Measurements from ENCODE around the gene ADSL.

DNA sequence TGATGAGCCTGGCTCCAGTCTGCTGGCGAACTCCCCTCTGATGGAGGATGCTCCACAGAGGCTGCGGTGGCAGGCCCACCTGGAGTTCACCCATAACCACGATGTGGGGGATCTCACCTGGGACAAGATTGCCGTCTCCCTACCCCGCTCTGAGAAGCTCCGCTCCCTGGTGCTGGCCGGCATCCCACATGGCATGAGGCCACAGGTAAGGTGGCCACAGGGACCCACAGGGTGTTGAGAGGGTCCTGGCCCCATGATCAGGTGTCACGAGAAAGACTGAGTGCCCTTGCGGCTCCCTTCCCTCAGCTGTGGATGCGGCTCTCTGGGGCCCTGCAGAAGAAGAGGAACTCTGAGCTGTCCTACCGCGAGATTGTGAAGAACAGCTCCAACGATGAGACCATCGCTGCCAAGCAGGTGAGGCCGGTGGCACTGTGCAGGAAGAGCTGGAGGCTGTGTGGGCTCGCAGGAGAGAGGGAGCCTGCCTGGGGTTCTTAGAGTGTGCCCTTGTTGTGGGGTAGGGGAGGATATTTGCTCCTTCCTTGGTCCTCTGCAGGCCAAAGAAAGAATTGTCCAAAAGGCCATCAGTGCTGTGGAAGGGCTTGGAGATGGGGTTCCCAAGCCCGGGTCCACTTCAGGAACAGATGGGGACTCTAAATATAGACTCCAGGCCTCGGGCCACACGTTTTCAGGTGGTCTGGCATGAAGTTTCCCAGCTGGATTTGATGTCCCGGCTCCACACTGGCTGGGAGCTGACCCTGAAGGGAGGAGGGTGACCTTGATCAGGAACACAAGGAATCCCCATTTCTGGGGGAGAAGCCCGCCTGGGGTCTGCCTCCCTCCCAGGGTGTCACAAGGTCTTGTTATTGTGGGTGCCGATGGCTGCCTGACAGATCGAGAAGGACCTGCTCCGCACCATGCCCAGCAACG, 58.2 kb downstream of the ADSL start:
- no peak for TF ChIP-seq GTF2F1 (IDR thresholded peaks at IDR 0.05; ENCODE audit: borderline replicate concordance, low read depth, low read length)
- TF ChIP-seq, protein P1, sequence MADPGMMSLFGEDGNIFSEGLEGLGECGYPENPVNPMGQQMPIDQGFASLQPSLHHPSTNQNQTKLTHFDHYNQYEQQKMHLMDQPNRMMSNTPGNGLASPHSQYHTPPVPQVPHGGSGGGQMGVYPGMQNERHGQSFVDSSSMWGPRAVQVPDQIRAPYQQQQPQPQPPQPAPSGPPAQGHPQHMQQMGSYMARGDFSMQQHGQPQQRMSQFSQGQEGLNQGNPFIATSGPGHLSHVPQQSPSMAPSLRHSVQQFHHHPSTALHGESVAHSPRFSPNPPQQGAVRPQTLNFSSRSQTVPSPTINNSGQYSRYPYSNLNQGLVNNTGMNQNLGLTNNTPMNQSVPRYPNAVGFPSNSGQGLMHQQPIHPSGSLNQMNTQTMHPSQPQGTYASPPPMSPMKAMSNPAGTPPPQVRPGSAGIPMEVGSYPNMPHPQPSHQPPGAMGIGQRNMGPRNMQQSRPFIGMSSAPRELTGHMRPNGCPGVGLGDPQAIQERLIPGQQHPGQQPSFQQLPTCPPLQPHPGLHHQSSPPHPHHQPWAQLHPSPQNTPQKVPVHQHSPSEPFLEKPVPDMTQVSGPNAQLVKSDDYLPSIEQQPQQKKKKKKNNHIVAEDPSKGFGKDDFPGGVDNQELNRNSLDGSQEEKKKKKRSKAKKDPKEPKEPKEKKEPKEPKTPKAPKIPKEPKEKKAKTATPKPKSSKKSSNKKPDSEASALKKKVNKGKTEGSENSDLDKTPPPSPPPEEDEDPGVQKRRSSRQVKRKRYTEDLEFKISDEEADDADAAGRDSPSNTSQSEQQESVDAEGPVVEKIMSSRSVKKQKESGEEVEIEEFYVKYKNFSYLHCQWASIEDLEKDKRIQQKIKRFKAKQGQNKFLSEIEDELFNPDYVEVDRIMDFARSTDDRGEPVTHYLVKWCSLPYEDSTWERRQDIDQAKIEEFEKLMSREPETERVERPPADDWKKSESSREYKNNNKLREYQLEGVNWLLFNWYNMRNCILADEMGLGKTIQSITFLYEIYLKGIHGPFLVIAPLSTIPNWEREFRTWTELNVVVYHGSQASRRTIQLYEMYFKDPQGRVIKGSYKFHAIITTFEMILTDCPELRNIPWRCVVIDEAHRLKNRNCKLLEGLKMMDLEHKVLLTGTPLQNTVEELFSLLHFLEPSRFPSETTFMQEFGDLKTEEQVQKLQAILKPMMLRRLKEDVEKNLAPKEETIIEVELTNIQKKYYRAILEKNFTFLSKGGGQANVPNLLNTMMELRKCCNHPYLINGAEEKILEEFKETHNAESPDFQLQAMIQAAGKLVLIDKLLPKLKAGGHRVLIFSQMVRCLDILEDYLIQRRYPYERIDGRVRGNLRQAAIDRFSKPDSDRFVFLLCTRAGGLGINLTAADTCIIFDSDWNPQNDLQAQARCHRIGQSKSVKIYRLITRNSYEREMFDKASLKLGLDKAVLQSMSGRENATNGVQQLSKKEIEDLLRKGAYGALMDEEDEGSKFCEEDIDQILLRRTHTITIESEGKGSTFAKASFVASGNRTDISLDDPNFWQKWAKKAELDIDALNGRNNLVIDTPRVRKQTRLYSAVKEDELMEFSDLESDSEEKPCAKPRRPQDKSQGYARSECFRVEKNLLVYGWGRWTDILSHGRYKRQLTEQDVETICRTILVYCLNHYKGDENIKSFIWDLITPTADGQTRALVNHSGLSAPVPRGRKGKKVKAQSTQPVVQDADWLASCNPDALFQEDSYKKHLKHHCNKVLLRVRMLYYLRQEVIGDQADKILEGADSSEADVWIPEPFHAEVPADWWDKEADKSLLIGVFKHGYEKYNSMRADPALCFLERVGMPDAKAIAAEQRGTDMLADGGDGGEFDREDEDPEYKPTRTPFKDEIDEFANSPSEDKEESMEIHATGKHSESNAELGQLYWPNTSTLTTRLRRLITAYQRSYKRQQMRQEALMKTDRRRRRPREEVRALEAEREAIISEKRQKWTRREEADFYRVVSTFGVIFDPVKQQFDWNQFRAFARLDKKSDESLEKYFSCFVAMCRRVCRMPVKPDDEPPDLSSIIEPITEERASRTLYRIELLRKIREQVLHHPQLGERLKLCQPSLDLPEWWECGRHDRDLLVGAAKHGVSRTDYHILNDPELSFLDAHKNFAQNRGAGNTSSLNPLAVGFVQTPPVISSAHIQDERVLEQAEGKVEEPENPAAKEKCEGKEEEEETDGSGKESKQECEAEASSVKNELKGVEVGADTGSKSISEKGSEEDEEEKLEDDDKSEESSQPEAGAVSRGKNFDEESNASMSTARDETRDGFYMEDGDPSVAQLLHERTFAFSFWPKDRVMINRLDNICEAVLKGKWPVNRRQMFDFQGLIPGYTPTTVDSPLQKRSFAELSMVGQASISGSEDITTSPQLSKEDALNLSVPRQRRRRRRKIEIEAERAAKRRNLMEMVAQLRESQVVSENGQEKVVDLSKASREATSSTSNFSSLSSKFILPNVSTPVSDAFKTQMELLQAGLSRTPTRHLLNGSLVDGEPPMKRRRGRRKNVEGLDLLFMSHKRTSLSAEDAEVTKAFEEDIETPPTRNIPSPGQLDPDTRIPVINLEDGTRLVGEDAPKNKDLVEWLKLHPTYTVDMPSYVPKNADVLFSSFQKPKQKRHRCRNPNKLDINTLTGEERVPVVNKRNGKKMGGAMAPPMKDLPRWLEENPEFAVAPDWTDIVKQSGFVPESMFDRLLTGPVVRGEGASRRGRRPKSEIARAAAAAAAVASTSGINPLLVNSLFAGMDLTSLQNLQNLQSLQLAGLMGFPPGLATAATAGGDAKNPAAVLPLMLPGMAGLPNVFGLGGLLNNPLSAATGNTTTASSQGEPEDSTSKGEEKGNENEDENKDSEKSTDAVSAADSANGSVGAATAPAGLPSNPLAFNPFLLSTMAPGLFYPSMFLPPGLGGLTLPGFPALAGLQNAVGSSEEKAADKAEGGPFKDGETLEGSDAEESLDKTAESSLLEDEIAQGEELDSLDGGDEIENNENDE (IDR thresholded peaks at IDR 0.05; ENCODE audit: insufficient replicate concordance, low read length): no peak
- TF ChIP-seq, protein P2, sequence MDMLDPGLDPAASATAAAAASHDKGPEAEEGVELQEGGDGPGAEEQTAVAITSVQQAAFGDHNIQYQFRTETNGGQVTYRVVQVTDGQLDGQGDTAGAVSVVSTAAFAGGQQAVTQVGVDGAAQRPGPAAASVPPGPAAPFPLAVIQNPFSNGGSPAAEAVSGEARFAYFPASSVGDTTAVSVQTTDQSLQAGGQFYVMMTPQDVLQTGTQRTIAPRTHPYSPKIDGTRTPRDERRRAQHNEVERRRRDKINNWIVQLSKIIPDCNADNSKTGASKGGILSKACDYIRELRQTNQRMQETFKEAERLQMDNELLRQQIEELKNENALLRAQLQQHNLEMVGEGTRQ (IDR thresholded peaks at IDR 0.05; ENCODE audit: low read length): no peak
- no peak for TF ChIP-seq TEAD4 (IDR thresholded peaks at IDR 0.05; ENCODE audit: low read depth, low read length)
- no peak for TF ChIP-seq CEBPB (IDR thresholded peaks at IDR 0.05; ENCODE audit: low read depth, low read length)
- TF ChIP-seq JUND (IDR thresholded peaks at IDR 0.05; ENCODE audit: low read length): no peak

All from H1 (cell line).